Sigmoid colon (tissue), 4 donors: ENCODE data around the gene LCE4A.

ENCODE experiments used
- POLR2AphosphoS5 ChIP-seq, 4 donors: sonication (generic); formaldehyde crosslinking; IDR thresholded peaks; one replicate each; pipeline ENCODE4 v1.6.1; 2017; ENCODE audit warnings: antibody characterized with exemption in 4 of 4
- TF ChIP-seq, protein P1 (sequence below), 4 experiments: fragments of 450-650 bp in 3 of 4; fragments of 200-600 bp in 1 of 4; IDR thresholded peaks; one replicate each; pipeline ENCODE4 v1.5.1; 2016 to 2019; ENCODE audit warnings: antibody characterized with exemption in 4 of 4, mild to moderate bottlenecking in 3 of 4, moderate library complexity in 2 of 4

GRCh38 chr1:152752225-152752624 lies 44.3 kb downstream of the LCE4A start:
- TF ChIP-seq, protein P1, sequence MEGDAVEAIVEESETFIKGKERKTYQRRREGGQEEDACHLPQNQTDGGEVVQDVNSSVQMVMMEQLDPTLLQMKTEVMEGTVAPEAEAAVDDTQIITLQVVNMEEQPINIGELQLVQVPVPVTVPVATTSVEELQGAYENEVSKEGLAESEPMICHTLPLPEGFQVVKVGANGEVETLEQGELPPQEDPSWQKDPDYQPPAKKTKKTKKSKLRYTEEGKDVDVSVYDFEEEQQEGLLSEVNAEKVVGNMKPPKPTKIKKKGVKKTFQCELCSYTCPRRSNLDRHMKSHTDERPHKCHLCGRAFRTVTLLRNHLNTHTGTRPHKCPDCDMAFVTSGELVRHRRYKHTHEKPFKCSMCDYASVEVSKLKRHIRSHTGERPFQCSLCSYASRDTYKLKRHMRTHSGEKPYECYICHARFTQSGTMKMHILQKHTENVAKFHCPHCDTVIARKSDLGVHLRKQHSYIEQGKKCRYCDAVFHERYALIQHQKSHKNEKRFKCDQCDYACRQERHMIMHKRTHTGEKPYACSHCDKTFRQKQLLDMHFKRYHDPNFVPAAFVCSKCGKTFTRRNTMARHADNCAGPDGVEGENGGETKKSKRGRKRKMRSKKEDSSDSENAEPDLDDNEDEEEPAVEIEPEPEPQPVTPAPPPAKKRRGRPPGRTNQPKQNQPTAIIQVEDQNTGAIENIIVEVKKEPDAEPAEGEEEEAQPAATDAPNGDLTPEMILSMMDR (IDR thresholded peaks at IDR 0.05) = no peak
- TF ChIP-seq POLR2AphosphoS5 (IDR thresholded peaks at IDR 0.05) = no peak
